A549 (cell line): Measurements from ENCODE around the gene ADTRP. TPM values are rescaled to one million over a fixed set of nuclear protein-coding genes. Genes with fewer than 3 reads are reported as not detected.
A peak's percentile ranks its signal among the peaks of the same experiment; 100 is the strongest.

Source experiments
- ATAC-seq, 2 experiments: fragments of 200-7000 bp in 1 of 2; fragments of >200 bp in 1 of 2; cut with Nextera tagmentation in 1 of 2; cut with Tn5 transposase in 1 of 2; 3 replicates each; pipeline versions ENCODE4 v1.8.0 to v1.9.1; 2018 to 2020; ENCODE audit warnings: mild to moderate bottlenecking in 1 of 2, moderate library complexity in 1 of 2
- CTCF ChIA-PET: fragments of 300-600 bp; sonication (Branson Sonifier 250); formaldehyde crosslinking; extraction: SDS; loops from one replicate; lab custom pipeline; 2021; ENCODE audit warnings: antibody characterized with exemption, inconsistent platforms; lab: Yijun Ruan, JAX
- POLR2A ChIA-PET: fragments of 350-600 bp; formaldehyde crosslinking; extraction: SDS; loops from one replicate; lab custom pipeline; 2021; ENCODE audit warnings: antibody characterized with exemption, inconsistent platforms; lab: Yijun Ruan, JAX
- DNase-seq, 2 experiments: peaks; one replicate each; pipeline versions ENCODE4 v3.0.0 to v3.0.0-alpha.2; 2011 to 2016; ENCODE audit warnings: low read depth in 1 of 2, low spot score in 1 of 2
- FAIRE-seq: peaks from 2 replicates; lab custom pipeline; 2011; peaks lifted over from hg19 to GRCh38; lab: Jason Lieb, UNC
- H3K27ac ChIP-seq, 2 experiments: fragments of >200 bp; sonication (Bioruptor Twin); formaldehyde crosslinking; 3 replicates each; pipeline ENCODE4 v1.5.1; 2016 to 2017
- H3K4me1 ChIP-seq: fragments of >200 bp; sonication (Bioruptor Twin); formaldehyde crosslinking; 3 replicates; pipeline ENCODE4 v1.6.1; 2016
- H3K4me2 ChIP-seq: fragments of >200 bp; sonication (Bioruptor Twin); formaldehyde crosslinking; 3 replicates; pipeline ENCODE4 v1.6.1; 2016
- H3K4me3 ChIP-seq: fragments of >200 bp; sonication (Bioruptor Twin); formaldehyde crosslinking; 3 replicates; pipeline ENCODE4 v1.5.1; 2016
- H3K9me3 ChIP-seq: fragments of >200 bp; sonication (Bioruptor Twin); formaldehyde crosslinking; 3 replicates; pipeline ENCODE4 v1.6.1; 2016
- CEBPB ChIP-seq, 2 experiments: fragments of >200 bp in 1 of 2; sonication (Bioruptor Twin) in 1 of 2; formaldehyde crosslinking in 1 of 2; IDR thresholded peaks; 2 replicates each; pipeline ENCODE4 v1.6.1; 2012 to 2016
- CHD4 ChIP-seq: fragments of 200-600 bp; sonication (generic); IDR thresholded peaks from 2 replicates; pipeline ENCODE4 v1.6.1; 2016; ENCODE audit warnings: antibody characterized with exemption, mild to moderate bottlenecking, borderline replicate concordance
- EHMT2 ChIP-seq: fragments of 200-600 bp; sonication (generic); IDR thresholded peaks from 2 replicates; pipeline ENCODE4 v1.6.1; 2016; ENCODE audit warnings: antibody characterized with exemption, low read depth, mild to moderate bottlenecking, moderate library complexity
- GATA3 ChIP-seq: IDR thresholded peaks from 2 replicates; pipeline ENCODE4 v1.6.1; 2012; ENCODE audit warnings: borderline replicate concordance
- HDAC2 ChIP-seq: fragments of 200-600 bp; sonication (generic); IDR thresholded peaks from 2 replicates; pipeline ENCODE4 v1.6.1; 2016
- HEYL ChIP-seq: fragments of 250-450 bp; sonication (Bioruptor Pico); IDR thresholded peaks from 2 replicates; pipeline ENCODE4 v1.8.0; 2021; ENCODE audit warnings: mild to moderate bottlenecking, moderate library complexity
- HOXA7 ChIP-seq: fragments of 250-450 bp; sonication (Bioruptor Pico); IDR thresholded peaks from 2 replicates; pipeline ENCODE4 v1.5.0; 2020; ENCODE audit warnings: mild to moderate bottlenecking, moderate library complexity
- HOXB13 ChIP-seq: fragments of 250-450 bp; sonication (Bioruptor Pico); IDR thresholded peaks from 2 replicates; pipeline ENCODE4 v1.5.0; 2020; ENCODE audit warnings: low read depth, mild to moderate bottlenecking, moderate library complexity
- JUN ChIP-seq, 2 experiments: fragments of >200 bp; sonication (Bioruptor Twin); formaldehyde crosslinking; IDR thresholded peaks; 2 replicates in 1 of 2; 3 replicates in 1 of 2; pipeline ENCODE4 v1.6.1; 2016 to 2017
- MAFK ChIP-seq: fragments of 450-650 bp; IDR thresholded peaks from 2 replicates; pipeline ENCODE4 v1.6.1; 2014; ENCODE audit not compliant: partially characterized antibody
- MYC ChIP-seq: IDR thresholded peaks from 2 replicates; pipeline ENCODE4 v1.6.1; 2012; ENCODE audit warnings: mild to moderate bottlenecking, inconsistent platforms, low read length, improper control_type of control experiment, borderline replicate concordance
- NFE2L2 ChIP-seq: fragments of 150-350 bp; conservative IDR thresholded peaks from 2 replicates; pipeline ENCODE4 v1.6.1; 2014; ENCODE audit warnings: low read length
- POLR2AphosphoS2 ChIP-seq: conservative IDR thresholded peaks from 2 replicates; pipeline ENCODE4 v1.6.1; 2012; ENCODE audit warnings: low read length, improper control_type of control experiment, inconsistent platforms
- SMC3 ChIP-seq: fragments of >200 bp; sonication (Bioruptor Twin); formaldehyde crosslinking; IDR thresholded peaks from 3 replicates; pipeline ENCODE4 v1.6.1; 2018; ENCODE audit warnings: inconsistent platforms
- TFCP2L1 ChIP-seq: fragments of 250-450 bp; sonication (Bioruptor Pico); IDR thresholded peaks from 2 replicates; pipeline ENCODE4 v1.5.0; 2021; ENCODE audit warnings: mild to moderate bottlenecking
- ZNF302 ChIP-seq: fragments of 250-450 bp; sonication (Bioruptor Pico); IDR thresholded peaks from 2 replicates; pipeline ENCODE4 v1.9.0; 2021; ENCODE audit warnings: inconsistent platforms, mild to moderate bottlenecking, moderate library complexity
- ZSCAN20 ChIP-seq: fragments of 250-450 bp; sonication (Bioruptor Pico); IDR thresholded peaks from 2 replicates; pipeline ENCODE4 v1.8.0; 2022; ENCODE audit warnings: mild to moderate bottlenecking, moderate library complexity
- WGBS: methylation state at CpG from one replicate; pipeline ENCODE4 v1.1.6; 2017; ENCODE audit errors: missing lambda C conversion rate; 5-methylcytosine and 5-hydroxymethylcytosine counted together
- polyA plus RNA-seq, 4 experiments: library from polyadenylated mRNA; depleted of rRNA in 3 of 4; stranded (reverse); fragments of >200 nt; fragmentation: RNase III in 1 of 4; extraction: RNeasy Plus Mini Kit Qiagen cat#74134 plus additional on column Dnase treatment in 1 of 4; gene quantifications; 2 replicates in 3 of 4; 3 replicates in 1 of 4; pipeline ENCODE4 v1.2.3, GENCODE V29; 2011 to 2017
- TF ChIP-seq, protein P1 (sequence below): IDR thresholded peaks from 2 replicates; pipeline ENCODE4 v1.6.1; 2012
- TF ChIP-seq, protein P2 (sequence below): fragments of 150-350 bp; IDR thresholded peaks from 2 replicates; pipeline ENCODE4 v1.6.1; 2014; ENCODE audit warnings: low read depth, mild to moderate bottlenecking, low read length
- TF ChIP-seq, protein P3 (sequence below): fragments of >200 bp; sonication (Bioruptor Twin); formaldehyde crosslinking; IDR thresholded peaks from 2 replicates; pipeline ENCODE4 v1.6.1; 2016
- TF ChIP-seq, protein P4 (sequence below): fragments of 250-450 bp; sonication (Bioruptor Pico); IDR thresholded peaks from 2 replicates; pipeline ENCODE4 v1.5.0; 2020; ENCODE audit warnings: low read depth, mild to moderate bottlenecking, moderate library complexity
- TF ChIP-seq, protein P5 (sequence below): IDR thresholded peaks from 2 replicates; pipeline ENCODE4 v1.6.1; 2012; ENCODE audit warnings: low read depth, borderline replicate concordance

The ADTRP gene
- polyA plus RNA-seq, 2 of the 4 experiments (the other 2 are of a cell fraction), result 0.57 to 0.59 TPM

DNA sequence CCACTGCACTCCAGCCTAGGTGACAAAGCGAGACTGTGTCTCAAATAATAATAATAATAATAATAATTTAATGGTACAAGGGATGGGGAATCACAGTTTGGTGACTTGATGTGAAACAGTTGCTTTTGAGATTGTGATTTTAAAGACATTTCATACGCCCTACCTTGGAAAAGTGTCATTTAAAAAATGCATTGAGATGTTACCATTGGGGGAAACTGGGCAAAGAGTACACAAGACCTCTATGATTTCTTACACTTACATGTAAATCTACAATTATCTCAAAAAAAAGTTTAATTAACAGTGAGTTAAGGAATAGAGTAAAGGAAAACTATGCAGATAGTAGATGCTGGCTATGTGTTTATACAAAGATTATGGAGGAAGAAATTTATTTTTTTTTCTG, 22.3 kb downstream of the ADTRP start:
- CTCF ChIA-PET, result no interaction called here

DNA sequence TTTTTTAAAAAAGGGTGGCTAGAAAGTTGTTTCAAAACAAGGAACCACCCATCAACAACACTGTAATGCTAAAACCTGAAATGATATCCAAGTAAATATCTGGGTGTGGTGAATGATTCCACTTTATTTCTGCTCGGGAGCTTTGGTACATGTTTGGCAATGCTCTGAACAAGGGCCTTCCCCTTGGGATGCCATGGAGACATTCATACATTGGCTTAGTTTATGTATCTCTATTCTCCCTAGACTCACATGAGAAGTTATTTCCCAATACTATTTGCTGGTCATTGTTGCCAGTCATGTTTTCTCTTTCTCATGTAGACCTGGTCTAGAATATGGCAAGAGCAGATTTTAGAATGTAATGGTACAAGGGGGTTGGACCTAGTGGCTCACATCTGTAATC, 22.9 kb downstream of the ADTRP start:
- ChIA-PET CTCF (interaction anchor here (0.9 kb wide), 1 partner anchor 17 kb away, joined by 3 read pairs; no protein-coding TSS in a partner anchor), POLR2A (no interaction called here)
- no peak overlapping the region for H3K4me3 ChIP-seq
- H3K9me3 ChIP-seq, result no peaks in the 10 kb centered on the region
- H3K27ac ChIP-seq, result no peak overlapping the region
- no peak for ATAC-seq
- H3K4me1 ChIP-seq, result 0 out of 3 replicates have a peak, but pooled peaks cover 4% of the 10 kb centered on the region
- no peak for FAIRE-seq
- no peak overlapping the region for H3K4me2 ChIP-seq
- DNase-seq, result no peak
- 0 out of 2 replicates have a peak, but pooled peaks have one; percentile 30 for TF ChIP-seq NFE2L2
- no peak for TF ChIP-seq ZNF302 (CRISPR knock-in tag)
- TF ChIP-seq, all 56 proteins: peak for 1
- 100% methylated on average over 1 of the region's 1 CpG for WGBS

More for the DNA sequence above, 22.3 kb downstream of the ADTRP start:
- DNase-seq (no peak), ATAC-seq (no peak), FAIRE-seq (no peak)
- Histone ChIP-seq H3K4me3 (no peak overlapping the region), H3K9me3 (no peaks in the 10 kb centered on the region), H3K27ac (no peak overlapping the region), H3K4me2 (no peak overlapping the region), H3K4me1 (0 out of 3 replicates have a peak, but pooled peaks cover 4% of the 10 kb centered on the region)
- POLR2A ChIA-PET, result no interaction called here
- WGBS, result 91% methylated on average over 2 of the region's 2 CpGs
- TF ChIP-seq JUN (IDR thresholded peaks at IDR 0.05) (no peak), HDAC2 (no peak), POLR2AphosphoS2 (no peak), SMC3 (no peak), HEYL (CRISPR knock-in tag) (no peak), CEBPB (IDR thresholded peaks at IDR 0.05) (no peak), HOXA7 (CRISPR knock-in tag) (no peak)
- TF ChIP-seq, protein P1, sequence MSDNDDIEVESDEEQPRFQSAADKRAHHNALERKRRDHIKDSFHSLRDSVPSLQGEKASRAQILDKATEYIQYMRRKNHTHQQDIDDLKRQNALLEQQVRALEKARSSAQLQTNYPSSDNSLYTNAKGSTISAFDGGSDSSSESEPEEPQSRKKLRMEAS, result no peak
- TF ChIP-seq, protein P2, sequence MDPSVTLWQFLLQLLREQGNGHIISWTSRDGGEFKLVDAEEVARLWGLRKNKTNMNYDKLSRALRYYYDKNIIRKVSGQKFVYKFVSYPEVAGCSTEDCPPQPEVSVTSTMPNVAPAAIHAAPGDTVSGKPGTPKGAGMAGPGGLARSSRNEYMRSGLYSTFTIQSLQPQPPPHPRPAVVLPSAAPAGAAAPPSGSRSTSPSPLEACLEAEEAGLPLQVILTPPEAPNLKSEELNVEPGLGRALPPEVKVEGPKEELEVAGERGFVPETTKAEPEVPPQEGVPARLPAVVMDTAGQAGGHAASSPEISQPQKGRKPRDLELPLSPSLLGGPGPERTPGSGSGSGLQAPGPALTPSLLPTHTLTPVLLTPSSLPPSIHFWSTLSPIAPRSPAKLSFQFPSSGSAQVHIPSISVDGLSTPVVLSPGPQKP, result no peak
- TF ChIP-seq, protein P3, sequence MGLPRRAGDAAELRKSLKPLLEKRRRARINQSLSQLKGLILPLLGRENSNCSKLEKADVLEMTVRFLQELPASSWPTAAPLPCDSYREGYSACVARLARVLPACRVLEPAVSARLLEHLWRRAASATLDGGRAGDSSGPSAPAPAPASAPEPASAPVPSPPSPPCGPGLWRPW, result no peak

DNA sequence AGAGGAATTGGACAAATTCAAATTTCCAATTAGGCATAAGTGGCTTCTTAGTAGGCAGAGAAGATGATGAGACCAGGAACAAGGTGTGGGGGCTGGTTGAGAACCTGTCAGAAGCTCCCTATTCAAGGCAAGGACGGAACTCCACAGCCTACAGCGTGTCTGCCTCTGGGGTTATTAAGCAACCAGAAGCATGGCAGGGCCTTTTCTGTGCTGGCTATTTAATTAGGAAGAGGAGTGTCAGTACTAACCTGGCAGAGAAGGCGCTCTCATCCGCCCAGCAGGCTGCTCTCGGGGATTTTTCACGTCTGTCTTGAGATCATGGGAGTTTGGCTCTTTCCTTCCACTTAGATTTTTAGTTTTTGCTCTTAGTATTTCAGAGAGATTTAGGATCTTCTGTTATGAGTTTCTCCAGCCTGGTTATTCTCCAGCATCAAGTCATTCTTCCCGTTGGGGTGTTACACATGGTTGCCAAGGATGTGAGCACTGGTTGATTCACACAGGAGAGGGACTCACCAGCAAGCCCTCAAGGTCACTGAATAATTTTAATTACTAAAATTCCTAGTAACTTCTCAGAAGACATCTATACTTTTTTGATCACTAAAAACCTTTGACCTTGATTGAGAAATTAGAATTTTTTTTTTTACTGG, 23.9 kb downstream of the ADTRP start:
- CTCF ChIA-PET, result no interaction called here
- peaks cover 4% of the 10 kb centered on the region; the same call in 1 of the 3 replicates for H3K4me1 ChIP-seq
- FAIRE-seq, result no peak
- TF ChIP-seq HOXB13, result no peak
- no peak for TF ChIP-seq CHD4
- TF ChIP-seq TFCP2L1 (CRISPR knock-in tag), result no peak
- TF ChIP-seq ZSCAN20, result no peak
- no peak for TF ChIP-seq GATA3
- no peak for TF ChIP-seq EHMT2
- TF ChIP-seq SMC3, result no peak
- TF ChIP-seq, protein P4, sequence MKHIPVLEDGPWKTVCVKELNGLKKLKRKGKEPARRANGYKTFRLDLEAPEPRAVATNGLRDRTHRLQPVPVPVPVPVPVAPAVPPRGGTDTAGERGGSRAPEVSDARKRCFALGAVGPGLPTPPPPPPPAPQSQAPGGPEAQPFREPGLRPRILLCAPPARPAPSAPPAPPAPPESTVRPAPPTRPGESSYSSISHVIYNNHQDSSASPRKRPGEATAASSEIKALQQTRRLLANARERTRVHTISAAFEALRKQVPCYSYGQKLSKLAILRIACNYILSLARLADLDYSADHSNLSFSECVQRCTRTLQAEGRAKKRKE, result no peak
- no peak for TF ChIP-seq MAFK
- TF ChIP-seq, protein P5, sequence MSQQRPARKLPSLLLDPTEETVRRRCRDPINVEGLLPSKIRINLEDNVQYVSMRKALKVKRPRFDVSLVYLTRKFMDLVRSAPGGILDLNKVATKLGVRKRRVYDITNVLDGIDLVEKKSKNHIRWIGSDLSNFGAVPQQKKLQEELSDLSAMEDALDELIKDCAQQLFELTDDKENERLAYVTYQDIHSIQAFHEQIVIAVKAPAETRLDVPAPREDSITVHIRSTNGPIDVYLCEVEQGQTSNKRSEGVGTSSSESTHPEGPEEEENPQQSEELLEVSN, result no peak
- no peak for TF ChIP-seq MYC
- no peak overlapping the region for H3K4me3 ChIP-seq
- no peak for ATAC-seq
- 73% methylated on average over 7 of the region's 7 CpGs for WGBS
- H3K27ac ChIP-seq, result no peak overlapping the region
- no peaks in the 10 kb centered on the region for H3K9me3 ChIP-seq
- DNase-seq, result no peak
- H3K4me2 ChIP-seq, result no peak overlapping the region
- POLR2A ChIA-PET, result no interaction called here
